Smooth muscle cell (in vitro differentiated cells): ENCODE data around the gene GNB5. TPM values are rescaled to one million over a fixed set of nuclear protein-coding genes. Genes with fewer than 3 reads are reported as not detected.

Source experiments
- DNase-seq: peaks from one replicate; lab custom pipeline; 2025; ENCODE audit not compliant: unreplicated experiment; lab: John Stamatoyannopoulos, UW
- H2AFZ ChIP-seq: fragments of 200-600 bp; sonication (generic); 2 replicates; pipeline ENCODE4 v1.6.0; 2016; ENCODE audit warnings: antibody characterized with exemption, low read depth, mild to moderate bottlenecking
- H3F3A ChIP-seq: fragments of 200-600 bp; sonication (generic); 2 replicates; pipeline ENCODE4 v1.6.0; 2017; ENCODE audit warnings: antibody characterized with exemption, low read depth
- H3K27ac ChIP-seq: fragments of 200-600 bp; sonication (generic); 2 replicates; pipeline ENCODE4 v1.5.1; 2016; ENCODE audit warnings: low read depth, mild to moderate bottlenecking
- H3K27me3 ChIP-seq: fragments of 200-600 bp; sonication (generic); 2 replicates; pipeline ENCODE4 v1.6.1; 2016; ENCODE audit warnings: low read depth, mild to moderate bottlenecking
- H3K36me3 ChIP-seq: fragments of 200-600 bp; sonication (generic); 2 replicates; pipeline ENCODE4 v1.5.1; 2016; ENCODE audit warnings: low read depth
- H3K4me1 ChIP-seq: fragments of 200-600 bp; sonication (generic); 2 replicates; pipeline ENCODE4 v1.5.1; 2016; ENCODE audit warnings: low read depth
- H3K4me2 ChIP-seq: fragments of 200-600 bp; sonication (generic); 2 replicates; pipeline ENCODE4 v1.6.0; 2016; ENCODE audit warnings: mild to moderate bottlenecking
- H3K4me3 ChIP-seq: fragments of 200-600 bp; sonication (generic); 2 replicates; pipeline ENCODE4 v1.5.1; 2016; ENCODE audit warnings: mild to moderate bottlenecking
- H3K79me2 ChIP-seq: fragments of 200-600 bp; sonication (generic); 2 replicates; pipeline ENCODE4 v1.6.0; 2016; ENCODE audit warnings: low read depth, mild to moderate bottlenecking
- H3K9ac ChIP-seq: fragments of 200-600 bp; sonication (generic); 2 replicates; pipeline ENCODE4 v1.6.0; 2016; ENCODE audit warnings: low read depth
- H3K9me3 ChIP-seq: fragments of 200-600 bp; sonication (generic); replicated peaks from 2 replicates; pipeline ENCODE4 v1.5.1; 2016; ENCODE audit warnings: low read depth
- H4K20me1 ChIP-seq: fragments of 200-600 bp; sonication (generic); 2 replicates; pipeline ENCODE4 v1.6.0; 2016; ENCODE audit warnings: low read depth
- WGBS: methylation state at CpG from one replicate; pipeline ENCODE4 v1.1.7; 2016; ENCODE audit warnings: low lambda C conversion rate; 5-methylcytosine and 5-hydroxymethylcytosine counted together
- polyA plus RNA-seq: library from polyadenylated mRNA; unstranded; fragments of >200 nt; fragmentation: Nextera tagmentation; extraction: Ambion mirVana; gene quantifications from 2 replicates; pipeline ENCODE4 v1.2.1, GENCODE V29; 2016
- small RNA-seq: library from RNA; depleted of rRNA; stranded (forward); fragments of <200 nt; gene quantifications from one replicate; pipeline ENCODE3, GENCODE V24; 2014
- total RNA-seq: library from RNA; depleted of rRNA; stranded (reverse); fragments of >200 nt; gene quantifications from 2 replicates; pipeline ENCODE4 v1.2.3, GENCODE V29; 2014
- TF ChIP-seq, protein P1 (sequence below): fragments of 200-600 bp; sonication (generic); IDR thresholded peaks from 2 replicates; pipeline ENCODE4 v1.5.1; 2017; ENCODE audit warnings: borderline replicate concordance, mild to moderate bottlenecking, antibody characterized with exemption; ENCODE audit not compliant: insufficient read depth, poor library complexity, severe bottlenecking

The GNB5 gene
- total and polyA plus RNA-seq, 2 experiments from 2014 or later: 14.0 to 25.1 TPM

GRCh38 chr15:52068004-52068615 is 123.1 kb downstream of the GNB5 start:
- H3K9me3 ChIP-seq: no peaks in the 10 kb centered on the region
- no peak overlapping the region for H2AFZ ChIP-seq
- H3K79me2 ChIP-seq: no peaks in the 10 kb centered on the region
- no peak overlapping the region for H3K4me2 ChIP-seq
- no peak for DNase-seq
- TF ChIP-seq, protein P1, sequence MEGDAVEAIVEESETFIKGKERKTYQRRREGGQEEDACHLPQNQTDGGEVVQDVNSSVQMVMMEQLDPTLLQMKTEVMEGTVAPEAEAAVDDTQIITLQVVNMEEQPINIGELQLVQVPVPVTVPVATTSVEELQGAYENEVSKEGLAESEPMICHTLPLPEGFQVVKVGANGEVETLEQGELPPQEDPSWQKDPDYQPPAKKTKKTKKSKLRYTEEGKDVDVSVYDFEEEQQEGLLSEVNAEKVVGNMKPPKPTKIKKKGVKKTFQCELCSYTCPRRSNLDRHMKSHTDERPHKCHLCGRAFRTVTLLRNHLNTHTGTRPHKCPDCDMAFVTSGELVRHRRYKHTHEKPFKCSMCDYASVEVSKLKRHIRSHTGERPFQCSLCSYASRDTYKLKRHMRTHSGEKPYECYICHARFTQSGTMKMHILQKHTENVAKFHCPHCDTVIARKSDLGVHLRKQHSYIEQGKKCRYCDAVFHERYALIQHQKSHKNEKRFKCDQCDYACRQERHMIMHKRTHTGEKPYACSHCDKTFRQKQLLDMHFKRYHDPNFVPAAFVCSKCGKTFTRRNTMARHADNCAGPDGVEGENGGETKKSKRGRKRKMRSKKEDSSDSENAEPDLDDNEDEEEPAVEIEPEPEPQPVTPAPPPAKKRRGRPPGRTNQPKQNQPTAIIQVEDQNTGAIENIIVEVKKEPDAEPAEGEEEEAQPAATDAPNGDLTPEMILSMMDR: no peak
- H3K27ac ChIP-seq: no peak overlapping the region
- no peak overlapping the region for H3K4me3 ChIP-seq
- H3F3A ChIP-seq: peaks cover 6% of the 10 kb centered on the region
- H3K27me3 ChIP-seq: no peaks in the 10 kb centered on the region
- 84% methylated on average over 2 of the region's 2 CpGs for WGBS
- no peak overlapping the region for H3K9ac ChIP-seq
- peaks cover 9% of the 10 kb centered on the region for H3K36me3 ChIP-seq
- no peaks in the 10 kb centered on the region for H3K4me1 ChIP-seq
- peaks cover 5% of the 10 kb centered on the region for H4K20me1 ChIP-seq

DNA sequence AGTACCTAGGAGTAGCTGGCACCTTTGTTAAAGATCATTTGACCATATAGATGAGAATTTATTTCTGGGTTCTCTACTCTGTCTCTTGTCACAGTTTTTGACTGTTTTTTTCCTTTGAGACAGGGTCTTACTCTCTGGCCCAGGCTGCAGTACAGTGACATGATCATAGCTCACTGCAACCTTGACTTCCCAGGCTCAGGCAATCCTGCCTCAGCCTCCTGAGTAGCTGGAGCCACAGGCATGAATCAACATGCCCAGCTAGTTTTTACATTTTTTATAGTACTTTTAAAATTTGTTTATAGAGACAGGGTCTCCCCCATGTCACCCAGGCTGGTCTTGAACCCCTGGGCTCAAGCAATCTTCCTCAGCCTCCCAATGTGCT is 123.7 kb downstream of the GNB5 start:
- Histone ChIP-seq H3F3A (peaks cover 6% of the 10 kb centered on the region), H3K4me2 (no peak overlapping the region), H2AFZ (no peak overlapping the region), H3K9me3 (no peaks in the 10 kb centered on the region), H4K20me1 (peaks cover 11% of the 10 kb centered on the region), H3K27me3 (no peaks in the 10 kb centered on the region), H3K36me3 (peaks cover 14% of the 10 kb centered on the region), H3K79me2 (no peaks in the 10 kb centered on the region), H3K4me1 (no peaks in the 10 kb centered on the region), H3K27ac (no peak overlapping the region), H3K9ac (no peak overlapping the region), H3K4me3 (no peak overlapping the region)
- TF ChIP-seq, protein P1: no peak
- no peak for DNase-seq

DNA sequence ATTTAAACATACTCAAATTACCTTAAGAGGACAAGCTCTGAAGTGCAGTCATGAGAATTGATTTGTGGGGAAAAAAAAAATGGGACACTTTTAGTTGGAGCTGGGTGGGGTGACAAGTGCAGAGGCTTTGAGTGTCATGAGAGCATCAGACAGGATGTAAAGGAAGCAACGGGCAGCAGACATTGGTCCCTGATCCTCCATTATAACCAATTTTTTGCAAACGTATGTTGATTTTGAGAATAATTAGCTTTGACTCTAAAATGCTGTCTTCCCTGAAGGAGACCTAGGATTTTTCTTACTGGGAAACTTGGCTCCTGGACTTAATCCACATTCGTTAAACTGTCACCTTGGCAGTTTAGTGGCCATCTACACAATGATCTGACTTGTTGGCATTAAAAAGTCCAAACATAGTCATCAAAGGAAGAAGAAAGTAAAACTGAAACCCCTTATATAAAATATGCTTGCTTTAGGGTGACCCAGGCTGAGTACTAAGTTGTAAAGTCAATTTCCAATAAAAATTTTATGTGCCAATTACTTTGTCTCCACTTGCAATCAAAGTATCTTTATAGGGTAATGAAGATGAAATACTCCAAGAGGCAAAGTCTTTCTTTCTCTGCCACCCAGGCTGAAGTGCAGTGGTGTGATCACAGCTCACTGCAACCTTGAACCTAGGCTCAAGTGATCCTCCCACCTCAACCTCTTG is 124.2 kb downstream of the GNB5 start:
- no peaks in the 10 kb centered on the region for H3K9me3 ChIP-seq
- WGBS: 95% methylated on average over 3 of the region's 3 CpGs
- DNase-seq: no peak
- TF ChIP-seq, protein P1: no peak
- peaks cover 16% of the 10 kb centered on the region for H4K20me1 ChIP-seq
- no peaks in the 10 kb centered on the region for H3K79me2 ChIP-seq
- H3K27me3 ChIP-seq: no peaks in the 10 kb centered on the region
- H3F3A ChIP-seq: peaks cover 8% of the 10 kb centered on the region
- H3K27ac ChIP-seq: no peak overlapping the region
- peaks cover 14% of the 10 kb centered on the region for H3K36me3 ChIP-seq
- no peak overlapping the region for H2AFZ ChIP-seq
- H3K9ac ChIP-seq: no peak overlapping the region
- no peak overlapping the region for H3K4me3 ChIP-seq
- H3K4me1 ChIP-seq: no peaks in the 10 kb centered on the region
- H3K4me2 ChIP-seq: no peak overlapping the region

Small RNA genes within 50 kb of the gene (small RNA-seq; reads per million reads assigned to genes)
- not detected for gene RF00019

Other genes starting within 250 kb of the GNB5 start
- gene LEO1, start 219.6 kb downstream of the GNB5 start, total RNA-seq: 25.9 and 26.6 TPM in 2 replicates
- 18.3 and 20.5 TPM in 2 replicates for gene LEO1, start 219.6 kb downstream of the GNB5 start, polyA plus RNA-seq
- gene MAPK6, start 172.2 kb downstream of the GNB5 start, total RNA-seq: 107 and 115 TPM in 2 replicates
- gene MAPK6, start 172.2 kb downstream of the GNB5 start, polyA plus RNA-seq: 26.8 and 38.6 TPM in 2 replicates
- gene BCL2L10, start 78.6 kb downstream of the GNB5 start, total RNA-seq: 0.31 TPM in 1 of 2 replicates, not detected in the other
- not detected in 2 replicates for gene BCL2L10, start 78.6 kb downstream of the GNB5 start, polyA plus RNA-seq
- gene MYO5C, start 104.4 kb upstream of the GNB5 start, total RNA-seq: 1.5 TPM in 2 replicates
- 0.26 and 0.69 TPM in 2 replicates for gene MYO5C, start 104.4 kb upstream of the GNB5 start, polyA plus RNA-seq